ENCODE data around the gene ASIC3. TPM values are rescaled to one million over a fixed set of nuclear protein-coding genes. Genes with fewer than 3 reads are reported as not detected.

ASIC3 gene
- 0.28 and 0.34 TPM in 2 replicates for total RNA-seq

GRCh38 chr7:151047976-151048815 is at the start of gene ASIC3:
TSS of gene ASIC3 (plus strand) at chr7:151048531. CDS start at chr7:151048886, 355 bp downstream.

GRCh38 chr7:151024435-151025056 is 23.8 kb upstream of the ASIC3 start, which contains the start of gene ATG9B:
TSS of gene ATG9B (minus strand) at chr7:151024494. CDS start at chr7:151024423, 71 bp downstream.

GRCh38 chr7:151028131-151028947 is 20.0 kb upstream of the ASIC3 start, which contains the start of gene ABCB8:
TSS of gene ABCB8 (plus strand) at chr7:151028450. CDS start at chr7:151028516, 66 bp downstream.

GRCh38 chr7:151057506-151057988 is 9.2 kb downstream of the ASIC3 start, which contains the start of gene CDK5:
TSS of gene CDK5 (minus strand) at chr7:151057897. CDS start at chr7:151057848, 49 bp downstream.

GRCh38 chr7:151059367-151060112 is 11.2 kb downstream of the ASIC3 start, which contains the start of gene SLC4A2:
TSS of gene SLC4A2 (plus strand) at chr7:151059589. CDS start at chr7:151061988, 2,399 bp downstream.

GRCh38 chr7:151080522-151081169 is 32.3 kb downstream of the ASIC3 start, which contains the start of gene FASTK:
TSS of gene FASTK (minus strand) at chr7:151080809. CDS start at chr7:151080766, 43 bp downstream.

GRCh38 chr7:151083071-151083823 is 34.9 kb downstream of the ASIC3 start, which contains the start of gene TMUB1:
TSS of gene TMUB1 (minus strand) at chr7:151083493. CDS start at chr7:151082563, 930 bp downstream.

GRCh38 chr7:151085691-151086620 is 37.6 kb downstream of the ASIC3 start, which contains the start of gene AGAP3:
TSS of gene AGAP3 (plus strand) at chr7:151086475. CDS start at chr7:151086742, 267 bp downstream.

Other genes starting within 250 kb of the ASIC3 start
- not detected in 2 replicates for gene TMEM176B, start 248.2 kb upstream of the ASIC3 start, total RNA-seq
- gene TMEM176A, start 247.8 kb upstream of the ASIC3 start, total RNA-seq, result not detected in 2 replicates
- 0.34 TPM in 1 of 2 replicates, not detected in the other for gene AOC1, start 196.0 kb upstream of the ASIC3 start, total RNA-seq
- gene KCNH2, start 70.2 kb upstream of the ASIC3 start, total RNA-seq, result under 0.01 and 0.14 TPM in 2 replicates
- 0.14 and 0.34 TPM in 2 replicates for gene NOS3, start 57.5 kb upstream of the ASIC3 start, total RNA-seq
- 1.00 and 1.7 TPM in 2 replicates for gene ATG9B, start 24.0 kb upstream of the ASIC3 start, total RNA-seq
- gene ABCB8, start 20.1 kb upstream of the ASIC3 start, total RNA-seq, result 19.5 and 24.8 TPM in 2 replicates
- gene CDK5, start 9.4 kb downstream of the ASIC3 start, total RNA-seq, result 8.9 and 17.7 TPM in 2 replicates
- 46.8 and 80.0 TPM in 2 replicates for gene SLC4A2, start 11.1 kb downstream of the ASIC3 start, total RNA-seq
- 50.6 and 58.6 TPM in 2 replicates for gene FASTK, start 32.3 kb downstream of the ASIC3 start, total RNA-seq
- 14.7 and 22.9 TPM in 2 replicates for gene TMUB1, start 35.0 kb downstream of the ASIC3 start, total RNA-seq
- 57.8 and 138 TPM in 2 replicates for gene AGAP3, start 37.9 kb downstream of the ASIC3 start, total RNA-seq
- not detected in 2 replicates for gene GBX1, start 119.2 kb downstream of the ASIC3 start, total RNA-seq
- gene ASB10, start 138.7 kb downstream of the ASIC3 start, total RNA-seq, result not detected in 2 replicates
- not detected in 2 replicates for gene H2BK1, start 162.0 kb downstream of the ASIC3 start, total RNA-seq
- gene ABCF2, start 178.7 kb downstream of the ASIC3 start, total RNA-seq, result 64.9 and 83.0 TPM in 2 replicates
- 26.0 and 48.8 TPM in 2 replicates for gene CHPF2, start 184.0 kb downstream of the ASIC3 start, total RNA-seq
- gene SMARCD3, start 200.2 kb downstream of the ASIC3 start, total RNA-seq, result 1.4 and 5.6 TPM in 2 replicates